Limb (tissue), 2 donors: Measurements from ENCODE around the gene ARHGAP12.
"Not testable (repeated sequence)": the region's sequence is repeated elsewhere in the genome, so short reads cannot be mapped to it uniquely, and the experiment has no call there.

Experiments
- DNase-seq, 2 donors: peaks; one replicate each; pipeline ENCODE4 v3.0.0-alpha.2; 2016; ENCODE audit errors: extremely low spot score in 2 of 2

The ARHGAP12 gene

DNA sequence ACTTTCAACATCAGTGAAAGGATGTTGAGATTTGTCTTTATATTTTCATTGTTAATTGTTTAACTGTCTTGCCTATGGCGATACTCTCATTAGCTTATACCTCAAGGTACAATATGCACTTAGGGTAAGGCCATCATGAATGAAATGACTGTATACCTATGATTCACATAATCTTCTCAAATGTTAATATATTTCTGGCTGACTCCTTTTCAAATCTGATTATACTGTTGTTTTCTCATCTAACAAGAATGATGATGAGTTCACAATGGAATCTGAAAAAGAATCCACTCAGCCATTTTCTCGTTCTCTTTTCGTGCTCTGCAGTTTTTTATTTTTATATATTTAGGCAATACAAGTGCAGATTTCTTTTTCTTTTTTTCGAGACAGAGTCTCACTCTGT is 159.1 kb downstream of the ARHGAP12 start:
- DNase-seq, result no peak

DNA sequence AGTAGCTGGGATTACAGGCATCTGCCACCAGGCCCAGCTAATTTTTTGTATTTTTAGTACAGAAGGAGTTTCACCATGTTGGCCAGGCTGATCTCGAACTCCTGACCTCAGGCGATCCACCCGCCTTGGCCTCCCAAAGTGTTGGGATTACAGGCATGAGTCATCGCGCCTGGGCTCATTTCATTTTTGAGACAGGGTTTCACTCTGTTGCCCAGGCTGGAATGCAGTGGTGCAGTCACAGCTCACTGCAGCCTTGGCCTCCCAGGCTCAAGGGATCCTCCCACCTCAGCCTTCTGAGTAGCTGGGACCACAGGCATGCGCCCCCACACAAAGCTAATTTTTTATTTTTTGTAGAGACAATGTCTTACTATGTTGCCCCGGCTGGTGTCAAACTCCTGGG is 159.7 kb downstream of the ARHGAP12 start:
- DNase-seq, result not testable (repeated sequence)

DNA sequence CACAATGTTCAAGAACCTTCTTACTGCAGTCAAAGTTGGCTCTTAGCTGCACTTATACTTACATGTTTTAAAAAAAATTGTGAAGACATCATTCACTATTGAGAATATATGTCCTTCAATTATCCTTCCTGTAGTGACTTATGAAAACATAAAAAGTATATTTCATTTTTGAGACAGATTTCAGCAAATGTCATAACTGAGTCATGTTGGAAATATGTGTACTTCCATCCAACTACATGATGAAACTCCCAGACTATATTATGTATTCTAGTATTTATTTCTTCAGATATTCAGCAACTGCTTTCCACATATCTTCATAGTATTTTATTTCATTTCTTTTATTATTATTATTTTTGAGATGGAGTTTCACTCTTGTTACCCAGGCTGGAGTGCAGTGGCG is 160.2 kb downstream of the ARHGAP12 start:
- DNase-seq, result no peak

DNA sequence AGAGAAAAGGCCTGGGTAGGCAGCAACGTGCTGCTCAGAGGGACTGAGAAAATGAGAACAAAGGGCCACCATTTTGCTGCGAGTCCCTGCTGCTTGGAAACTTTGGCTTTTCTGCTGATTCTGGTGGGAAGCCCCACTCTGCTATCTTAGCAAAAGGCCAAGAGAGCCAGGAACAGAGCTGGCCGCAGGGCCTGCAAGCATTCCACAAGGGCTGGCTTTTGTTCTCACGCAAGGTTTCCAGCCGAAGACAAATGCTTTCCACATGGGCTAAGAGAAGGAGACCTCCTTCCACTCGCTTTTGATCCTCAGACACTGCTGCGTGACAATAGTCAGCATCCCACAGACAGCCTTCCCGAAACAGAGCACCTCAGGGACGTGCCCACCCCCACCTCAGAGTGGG is 163.1 kb downstream of the ARHGAP12 start:
- DNase-seq, result no peak

DNA sequence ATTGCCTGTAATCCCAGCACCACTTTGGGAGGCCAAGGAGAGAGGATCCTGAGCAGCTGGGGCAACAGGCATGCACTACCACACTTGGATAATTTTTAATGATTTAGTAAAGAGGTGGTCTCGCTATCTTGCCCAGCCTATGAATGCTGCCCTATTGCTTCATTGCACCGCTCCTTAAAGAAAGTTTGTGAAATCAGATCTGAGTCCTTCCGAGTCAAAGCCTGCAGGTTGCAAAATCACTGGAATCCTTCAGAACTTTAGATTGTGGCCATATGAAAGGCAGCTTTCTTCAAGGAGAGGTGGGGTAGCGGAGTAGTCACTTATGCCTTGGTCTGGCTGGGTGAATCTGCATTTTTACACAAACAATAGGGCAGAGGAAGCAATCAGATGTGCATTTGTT is 166.3 kb downstream of the ARHGAP12 start:
- no peak for DNase-seq

DNA sequence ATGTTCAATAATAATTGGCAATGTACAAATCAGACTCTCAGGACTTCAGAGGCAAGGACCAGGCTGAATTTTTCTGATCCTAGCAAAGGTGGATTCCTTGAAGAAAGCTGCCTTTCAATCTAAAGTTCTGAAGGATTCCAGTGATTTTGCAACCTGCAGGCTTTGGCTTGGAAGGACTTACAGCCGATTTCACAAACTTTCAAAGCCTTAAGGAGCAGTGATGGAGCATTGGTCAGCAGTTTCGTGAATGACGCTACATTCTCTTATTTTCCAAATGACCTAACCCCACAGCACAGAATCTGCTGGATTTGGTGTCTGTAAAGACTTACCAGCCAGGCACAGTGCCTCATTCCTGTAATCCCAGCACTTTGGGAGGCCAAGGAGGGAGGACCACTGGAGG is 167.5 kb downstream of the ARHGAP12 start:
- DNase-seq, result no peak

DNA sequence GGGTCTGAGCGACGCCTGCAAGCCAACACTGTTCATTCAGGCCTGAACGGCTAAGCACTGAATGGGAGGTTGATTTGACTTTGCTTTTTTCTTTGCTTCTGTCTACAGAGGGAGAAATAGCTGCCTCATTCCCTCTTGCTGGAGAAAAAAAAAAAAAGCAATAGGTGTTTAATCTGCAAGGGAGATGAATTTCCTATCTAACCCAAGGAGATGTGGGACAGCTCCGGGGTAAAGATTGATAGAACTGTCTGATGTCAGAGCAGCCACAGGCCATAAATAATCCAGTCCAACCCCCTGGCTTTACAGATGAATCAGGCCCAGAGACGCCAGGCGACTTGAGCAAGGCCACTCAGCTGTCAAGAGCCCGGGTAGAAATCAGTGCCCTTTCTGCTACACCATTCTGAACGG is 168.0 kb downstream of the ARHGAP12 start:
- no peak for DNase-seq

DNA sequence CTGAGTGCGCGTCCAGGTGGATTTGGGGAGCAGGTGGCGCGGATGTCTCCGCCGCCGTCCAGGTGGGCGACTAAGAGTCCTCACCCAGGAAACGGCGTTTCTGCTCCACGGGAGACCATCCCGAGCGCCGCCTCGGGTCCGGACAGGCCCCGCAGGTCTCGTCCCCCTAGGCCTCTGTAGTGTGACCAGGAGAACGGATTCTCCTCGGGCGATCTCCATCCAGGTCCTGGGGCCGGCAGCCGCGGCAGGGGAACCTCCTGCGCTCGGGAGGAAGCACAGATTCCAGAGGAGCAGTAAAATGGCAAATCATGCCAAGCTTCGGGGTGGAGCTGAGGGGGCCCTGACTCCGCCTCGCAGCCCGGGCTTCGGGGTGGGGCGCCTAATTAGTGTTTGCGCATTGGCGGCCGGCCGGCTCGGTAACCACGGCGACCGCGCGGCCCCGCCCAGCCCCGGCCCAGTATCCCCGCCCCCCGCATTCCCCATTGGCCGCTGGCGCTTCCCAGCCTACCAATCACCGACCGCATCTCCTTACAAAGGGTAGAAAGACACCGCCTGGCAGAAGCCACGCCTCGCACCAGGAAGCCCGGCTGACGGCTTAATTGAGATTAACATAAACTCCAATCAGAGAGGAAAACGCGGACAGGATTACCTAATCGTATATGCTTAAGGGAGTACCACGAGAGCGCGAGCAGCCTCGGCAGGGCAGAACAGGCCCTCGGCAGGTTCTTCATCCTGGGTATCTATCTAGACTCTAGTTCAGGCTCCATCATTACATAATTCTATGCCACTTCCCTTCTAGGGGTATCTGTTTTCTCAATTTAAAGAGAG is 168.6 kb downstream of the ARHGAP12 start:
- DNase-seq, result peak; percentile 97 to 98

DNA sequence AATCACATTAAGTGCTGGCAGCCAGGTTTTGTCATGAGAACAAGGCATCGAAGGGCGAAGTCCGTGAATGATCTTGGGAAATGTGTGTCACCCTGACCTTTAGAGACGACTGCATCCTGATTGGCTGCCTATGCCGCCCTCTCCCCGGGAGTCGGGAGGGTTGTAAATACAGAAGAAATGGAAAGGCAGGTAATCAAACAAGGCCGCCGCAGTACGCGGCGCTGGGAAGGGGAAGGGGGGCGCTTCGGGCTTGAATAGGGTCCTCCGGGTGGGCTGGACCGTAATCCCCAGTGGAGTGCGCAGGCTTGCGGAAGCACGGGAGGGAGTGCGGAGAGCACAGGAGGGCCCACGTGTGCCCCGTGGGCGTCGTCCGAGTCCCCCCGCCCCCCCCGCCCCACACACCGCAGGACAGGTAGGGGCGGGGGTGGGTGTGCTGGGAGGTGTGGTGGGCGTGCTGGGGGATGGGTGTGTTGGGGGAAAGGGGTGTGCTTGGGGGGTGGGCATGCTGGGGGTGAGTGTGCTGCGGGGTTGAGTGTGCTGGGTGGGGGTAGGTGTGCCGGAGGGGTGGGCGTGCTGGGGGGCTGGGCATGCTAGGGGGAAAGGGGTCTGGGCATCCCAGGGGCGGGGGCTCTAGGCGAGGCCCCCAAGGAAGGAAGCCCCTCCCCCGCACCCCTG is 169.4 kb downstream of the ARHGAP12 start:
- peak in 1 of 2 donors; percentile 76 for DNase-seq

DNA sequence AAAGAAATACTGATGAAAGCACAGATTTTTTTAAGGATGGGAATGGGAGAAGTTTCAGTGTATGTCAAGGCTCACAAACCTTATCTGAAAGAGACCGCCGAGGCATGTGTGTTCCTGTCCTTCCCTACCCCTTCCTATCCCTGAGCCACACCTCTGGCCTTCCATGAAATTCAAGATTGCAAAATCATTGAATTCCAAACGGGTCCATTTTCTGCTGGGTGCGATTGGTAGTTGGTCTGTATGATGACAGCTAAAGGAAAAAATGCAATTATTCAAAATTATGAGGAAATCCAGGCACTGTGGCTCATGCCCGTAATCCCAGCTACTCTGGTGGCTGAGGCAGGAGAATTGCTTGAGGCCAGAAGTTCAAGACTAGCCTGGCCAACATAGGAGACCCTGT is 170.1 kb downstream of the ARHGAP12 start:
- DNase-seq, result no peak

DNA sequence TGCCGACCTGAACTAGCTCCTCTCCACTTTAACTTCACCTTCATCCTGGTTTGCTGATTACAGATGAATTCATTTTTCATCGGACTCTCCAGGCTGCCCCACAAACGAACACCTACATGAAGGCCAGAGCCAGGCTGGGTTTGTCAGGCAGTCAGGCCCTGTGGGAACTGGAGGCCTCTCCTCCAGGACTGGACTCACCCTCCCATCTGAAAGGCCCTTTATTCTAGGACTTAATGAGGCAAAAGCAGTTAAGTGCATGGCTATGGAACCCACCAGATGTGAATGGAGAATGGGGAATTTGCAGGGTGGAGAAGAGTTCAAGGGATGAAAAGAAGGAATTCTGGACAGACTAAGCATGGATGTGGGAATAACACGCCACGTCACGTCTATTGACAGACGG is 170.8 kb downstream of the ARHGAP12 start:
- no peak for DNase-seq

DNA sequence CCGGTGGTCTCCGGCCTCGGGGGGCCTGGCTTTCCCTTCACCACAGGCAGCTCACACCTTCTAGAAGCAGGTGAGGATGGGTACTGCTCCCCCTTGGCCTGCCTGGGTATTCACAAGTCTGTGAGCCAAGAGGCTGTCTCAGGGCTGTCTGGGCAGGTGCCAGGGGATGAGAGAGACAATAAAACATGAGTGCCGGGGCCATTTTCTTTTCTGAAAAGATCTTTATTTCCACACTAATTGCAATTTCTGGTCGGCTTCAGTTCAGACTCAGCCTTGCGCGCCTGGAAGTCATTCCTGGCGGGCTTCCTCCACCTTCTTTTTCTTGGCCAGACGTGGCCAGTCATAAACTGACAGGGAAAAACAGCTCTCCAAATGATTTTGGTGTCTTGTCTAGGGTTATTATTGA is 171.2 kb downstream of the ARHGAP12 start:
- peak in 1 of 2 donors; percentile 68 for DNase-seq

DNA sequence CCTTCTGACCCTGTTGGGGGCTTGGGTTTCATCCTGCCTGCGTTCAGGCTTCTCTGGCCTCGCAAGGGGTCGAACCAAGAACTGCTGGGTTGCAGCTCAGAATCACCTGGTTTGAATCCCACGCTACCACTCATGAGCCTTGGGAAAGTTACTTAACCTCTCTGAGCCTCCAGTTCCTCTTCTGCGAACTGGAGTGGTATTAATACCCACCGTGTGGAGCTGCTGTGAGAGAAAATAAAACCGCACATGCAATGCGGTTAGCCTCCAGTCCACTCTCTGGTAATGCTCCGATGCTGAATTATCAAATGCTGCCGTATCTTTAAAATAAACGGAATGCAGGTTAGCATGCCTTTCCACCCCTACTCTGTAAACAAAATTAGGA is 171.9 kb downstream of the ARHGAP12 start:
- DNase-seq, result no peak

DNA sequence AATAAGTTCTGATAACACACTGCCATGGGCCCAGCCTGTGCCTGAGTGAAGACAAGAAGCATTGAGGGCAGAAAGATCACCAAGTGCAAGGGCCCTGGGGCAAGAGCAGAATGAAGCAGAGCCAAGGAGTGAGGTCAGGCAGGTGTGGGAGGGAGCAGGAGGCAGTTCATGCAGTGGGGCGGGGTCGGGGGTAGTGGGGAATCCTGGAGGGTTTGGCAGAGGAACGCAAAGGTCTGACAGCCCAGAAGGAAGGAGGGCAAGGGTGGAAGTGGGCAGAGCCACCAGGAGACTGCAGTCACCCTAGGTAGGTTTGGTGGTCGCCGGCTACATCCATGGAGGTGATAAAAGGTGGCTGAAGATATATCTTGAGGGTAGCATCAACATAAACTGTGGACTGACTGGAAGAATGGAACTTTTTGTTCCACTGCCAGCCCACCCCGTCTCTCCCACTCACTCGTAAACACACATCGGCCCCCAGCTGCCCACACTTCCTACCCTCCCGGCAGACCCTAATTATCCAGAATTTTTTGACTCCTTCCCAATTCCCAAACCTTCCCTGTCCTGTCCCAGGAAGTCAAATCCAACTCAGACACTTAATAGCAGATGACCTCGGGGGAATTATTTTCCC is 172.4 kb downstream of the ARHGAP12 start:
- no peak for DNase-seq
